ENCODE data around the gene ANTXR1. TPM values are rescaled to one million over a fixed set of nuclear protein-coding genes. Genes with fewer than 3 reads are reported as not detected.

Gene ANTXR1
- total RNA-seq, 2 donors from 2014 or later, result 48.3 to 54.5 TPM

DNA sequence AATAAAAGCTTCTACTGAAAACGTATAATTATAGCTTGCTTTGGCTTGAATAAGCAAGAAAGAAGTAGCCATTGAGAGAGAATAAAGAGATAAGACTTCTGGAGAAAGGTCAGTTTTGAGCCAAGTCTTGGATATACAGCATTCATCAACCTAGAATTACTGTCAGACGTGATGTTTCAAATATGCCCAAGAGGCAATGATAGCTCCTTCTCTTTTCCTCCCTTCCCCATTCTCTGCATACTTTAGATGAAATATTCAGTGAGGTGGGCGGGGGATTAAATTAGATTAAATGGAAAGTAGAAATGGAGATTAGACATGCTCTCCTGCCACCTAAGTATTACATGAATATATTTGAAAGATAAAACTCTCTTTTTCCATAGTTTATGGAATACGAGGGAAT, 8.7 kb downstream of the ANTXR1 start:
- WGBS, 2 experiments (ENCODE audit: insufficient coverage in 1 of 2, insufficient read length in 1 of 2), result 89 to 93% methylated on average over 2 to 3 of the region's 4 CpGs
- H3K27ac ChIP-seq (ENCODE audit: low read depth, low read length), result no peak overlapping the region
- no peak overlapping the region for H3K27ac Mint-ChIP-seq
- H3K36me3 ChIP-seq (ENCODE audit: control insufficient read depth, insufficient read depth, low read length), result no peaks in the 10 kb centered on the region
- H3K9me3 Mint-ChIP-seq, result no peaks in the 10 kb centered on the region
- H3K36me3 Mint-ChIP-seq (ENCODE audit: low read depth), result peaks cover 4% of the 10 kb centered on the region
- no peak for DNase-seq
- H3K4me1 ChIP-seq (ENCODE audit: control insufficient read depth, insufficient read depth, low read length), result no peaks in the 10 kb centered on the region
- no peak overlapping the region for H3K4me3 Mint-ChIP-seq
- H3K4me3 ChIP-seq (ENCODE audit: low read length), result no peak overlapping the region
- no peak for TF ChIP-seq CTCF (conservative IDR thresholded peaks at IDR 0.05)
- H3K27me3 ChIP-seq (ENCODE audit: control insufficient read depth, insufficient read depth, low read length, poor library complexity, severe bottlenecking), result no peaks in the 10 kb centered on the region
- peaks cover 12% of the 10 kb centered on the region for H3K4me1 Mint-ChIP-seq
- H3K9ac ChIP-seq (ENCODE audit: extremely low read depth, low read length, poor library complexity, severe bottlenecking), result no peak overlapping the region
- no peaks in the 10 kb centered on the region for H3K27me3 Mint-ChIP-seq (ENCODE audit: insufficient read depth)
- no peaks in the 10 kb centered on the region for H3K9me3 ChIP-seq (ENCODE audit: control insufficient read depth, low read length)

GRCh38 chr2:69022548-69022947, 9.6 kb downstream of the ANTXR1 start:
- H3K4me1 Mint-ChIP-seq, result peaks cover 12% of the 10 kb centered on the region
- 78 to 89% methylated on average over 1 of the region's 1 CpG for WGBS, 2 experiments (ENCODE audit: insufficient coverage in 1 of 2, insufficient read length in 1 of 2)
- no peaks in the 10 kb centered on the region for H3K27me3 Mint-ChIP-seq (ENCODE audit: insufficient read depth)
- H3K27ac Mint-ChIP-seq, result no peak overlapping the region
- no peak for TF ChIP-seq CTCF (conservative IDR thresholded peaks at IDR 0.05)
- no peaks in the 10 kb centered on the region for H3K36me3 ChIP-seq (ENCODE audit: control insufficient read depth, insufficient read depth, low read length)
- no peaks in the 10 kb centered on the region for H3K9me3 ChIP-seq (ENCODE audit: control insufficient read depth, low read length)
- H3K27ac ChIP-seq (ENCODE audit: low read depth, low read length), result no peak overlapping the region
- no peaks in the 10 kb centered on the region for H3K9me3 Mint-ChIP-seq
- no peak overlapping the region for H3K9ac ChIP-seq (ENCODE audit: extremely low read depth, low read length, poor library complexity, severe bottlenecking)
- H3K4me3 ChIP-seq (ENCODE audit: low read length), result no peak overlapping the region
- no peaks in the 10 kb centered on the region for H3K4me1 ChIP-seq (ENCODE audit: control insufficient read depth, insufficient read depth, low read length)
- no peaks in the 10 kb centered on the region for H3K27me3 ChIP-seq (ENCODE audit: control insufficient read depth, insufficient read depth, low read length, poor library complexity, severe bottlenecking)
- DNase-seq, result no peak
- H3K36me3 Mint-ChIP-seq (ENCODE audit: low read depth), result peaks cover 4% of the 10 kb centered on the region
- H3K4me3 Mint-ChIP-seq, result no peak overlapping the region

- Mint-ChIP-seq H3K9me3 (no peaks in the 10 kb centered on the region), H3K27me3 (ENCODE audit: insufficient read depth) (no peaks in the 10 kb centered on the region), H3K36me3 (ENCODE audit: low read depth) (no peaks in the 10 kb centered on the region), H3K4me1 (peaks cover 12% of the 10 kb centered on the region), H3K4me3 (no peak overlapping the region), H3K27ac (no peak overlapping the region)
- 89 to 95% methylated on average over 2 of the region's 2 CpGs for WGBS, 2 experiments (ENCODE audit: insufficient coverage in 1 of 2, insufficient read length in 1 of 2)
- Histone ChIP-seq H3K9me3 (ENCODE audit: control insufficient read depth, low read length) (no peaks in the 10 kb centered on the region), H3K27ac (ENCODE audit: low read depth, low read length) (no peak overlapping the region), H3K4me1 (ENCODE audit: control insufficient read depth, insufficient read depth, low read length) (no peaks in the 10 kb centered on the region), H3K9ac (ENCODE audit: extremely low read depth, low read length, poor library complexity, severe bottlenecking) (no peak overlapping the region), H3K4me3 (ENCODE audit: low read length) (no peak overlapping the region), H3K36me3 (ENCODE audit: control insufficient read depth, insufficient read depth, low read length) (no peaks in the 10 kb centered on the region), H3K27me3 (ENCODE audit: control insufficient read depth, insufficient read depth, low read length, poor library complexity, severe bottlenecking) (no peaks in the 10 kb centered on the region)
- TF ChIP-seq CTCF (conservative IDR thresholded peaks at IDR 0.05), result no peak
- no peak for DNase-seq
Measured at GRCh38 chr2:69023236-69023635, 10.3 kb downstream of the ANTXR1 start.
